Measurements from ENCODE around the gene SLC25A41. TPM values are rescaled to one million over a fixed set of nuclear protein-coding genes. Genes with fewer than 3 reads are reported as not detected.

Gene SLC25A41
- total and polyA plus RNA-seq, 2 experiments from 2014 or later, result not detected

DNA sequence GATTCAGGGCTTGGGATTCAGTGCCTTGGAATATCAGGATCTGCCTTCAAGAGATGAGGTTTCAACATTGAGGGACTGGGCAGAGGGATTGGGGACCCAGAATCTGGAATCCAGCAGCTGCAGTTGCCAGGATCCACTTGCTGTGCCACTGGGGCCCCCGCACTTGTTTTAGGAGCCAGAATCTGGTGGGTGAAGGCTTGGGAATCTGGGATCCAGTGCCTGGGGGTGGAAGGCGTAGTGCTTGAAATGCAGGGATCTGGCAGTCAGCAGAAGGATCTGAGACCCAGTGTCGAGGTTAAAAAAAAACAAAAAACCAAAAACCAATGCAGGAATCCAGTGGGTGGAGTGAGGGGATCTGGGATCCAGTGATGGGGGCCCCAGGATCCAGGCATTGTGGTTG lies 7.3 kb upstream of the SLC25A41 start:
- H3K4me3 ChIP-seq, result no peak overlapping the region
- no peaks in the 10 kb centered on the region for H3K36me3 ChIP-seq (ENCODE audit: low read depth)
- no peak overlapping the region for H3K4me2 ChIP-seq (ENCODE audit: unreplicated experiment)
- no peaks in the 10 kb centered on the region for H3K9me3 ChIP-seq (ENCODE audit: low read depth)
- H3K27ac ChIP-seq, result no peak overlapping the region
- DNase-seq, result no peak
- no peaks in the 10 kb centered on the region for H4K20me1 ChIP-seq (ENCODE audit: insufficient read depth)
- no peaks in the 10 kb centered on the region for H3K79me2 ChIP-seq (ENCODE audit: insufficient read depth)
- H3K4me1 ChIP-seq (ENCODE audit: insufficient read depth), result no peaks in the 10 kb centered on the region
- TF ChIP-seq EZH2phosphoT487 (IDR thresholded peaks at IDR 0.05; ENCODE audit: insufficient read depth, low read depth), result no peak
- no peaks in the 10 kb centered on the region for H3K9me2 ChIP-seq (ENCODE audit: insufficient read depth)
- in situ Hi-C loops (cut with MboI), result no loop called here
- 68 to 77% methylated on average over 3 of the region's 3 CpGs for WGBS, 2 experiments (ENCODE audit: low coverage in 1 of 2, low lambda C conversion rate in 2 of 2, missing lambda C conversion rate in 2 of 2)
- no peaks in the 10 kb centered on the region for H3F3A ChIP-seq (ENCODE audit: insufficient read depth)
- no peaks in the 10 kb centered on the region for H3K27me3 ChIP-seq (replicated peaks; ENCODE audit: insufficient read depth)
- H2AFZ ChIP-seq, result no peak overlapping the region
- H3K9ac ChIP-seq, result no peak overlapping the region

DNA sequence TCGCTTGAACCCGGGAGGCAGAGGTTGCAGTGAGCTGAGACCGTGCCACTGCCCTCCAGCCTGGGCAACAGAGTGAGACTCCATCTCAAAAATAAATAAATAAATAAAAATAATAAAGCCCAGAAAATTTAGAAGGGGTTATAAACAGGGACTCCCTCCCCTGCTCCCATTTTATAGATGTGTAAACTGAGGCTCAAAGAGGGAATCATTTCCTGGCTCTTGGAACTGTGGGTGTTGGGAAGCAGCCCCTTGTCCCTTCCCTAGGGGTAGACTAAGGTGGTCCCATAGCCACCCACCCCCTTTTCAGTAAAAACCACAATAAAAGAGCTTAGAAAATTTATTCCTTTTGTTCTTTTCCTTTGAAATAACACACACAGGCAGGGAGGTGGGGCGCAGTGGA lies 6.2 kb upstream of the SLC25A41 start:
- no peaks in the 10 kb centered on the region for H3K9me2 ChIP-seq (ENCODE audit: insufficient read depth)
- no peak overlapping the region for H3K27ac ChIP-seq
- no peak overlapping the region for H3K4me2 ChIP-seq (ENCODE audit: unreplicated experiment)
- no peaks in the 10 kb centered on the region for H3F3A ChIP-seq (ENCODE audit: insufficient read depth)
- H3K4me3 ChIP-seq, result no peak overlapping the region
- no peaks in the 10 kb centered on the region for H3K27me3 ChIP-seq (replicated peaks; ENCODE audit: insufficient read depth)
- H3K4me1 ChIP-seq (ENCODE audit: insufficient read depth), result no peaks in the 10 kb centered on the region
- no peaks in the 10 kb centered on the region for H4K20me1 ChIP-seq (ENCODE audit: insufficient read depth)
- no peak overlapping the region for H3K9ac ChIP-seq
- in situ Hi-C loops (cut with MboI), result no loop called here
- no peaks in the 10 kb centered on the region for H3K79me2 ChIP-seq (ENCODE audit: insufficient read depth)
- no peak for DNase-seq
- TF ChIP-seq EZH2phosphoT487 (IDR thresholded peaks at IDR 0.05; ENCODE audit: insufficient read depth, low read depth), result no peak
- no peak for TF ChIP-seq EZH2 (IDR thresholded peaks at IDR 0.05; ENCODE audit: insufficient read depth, poor library complexity, severe bottlenecking)
- no peaks in the 10 kb centered on the region for H3K36me3 ChIP-seq (ENCODE audit: low read depth)
- no peak overlapping the region for H2AFZ ChIP-seq
- H3K9me3 ChIP-seq (ENCODE audit: low read depth), result no peaks in the 10 kb centered on the region
- 59 to 71% methylated on average over 4 of the region's 4 CpGs for WGBS, 2 experiments (ENCODE audit: low coverage in 1 of 2, low lambda C conversion rate in 2 of 2, missing lambda C conversion rate in 2 of 2)

DNA sequence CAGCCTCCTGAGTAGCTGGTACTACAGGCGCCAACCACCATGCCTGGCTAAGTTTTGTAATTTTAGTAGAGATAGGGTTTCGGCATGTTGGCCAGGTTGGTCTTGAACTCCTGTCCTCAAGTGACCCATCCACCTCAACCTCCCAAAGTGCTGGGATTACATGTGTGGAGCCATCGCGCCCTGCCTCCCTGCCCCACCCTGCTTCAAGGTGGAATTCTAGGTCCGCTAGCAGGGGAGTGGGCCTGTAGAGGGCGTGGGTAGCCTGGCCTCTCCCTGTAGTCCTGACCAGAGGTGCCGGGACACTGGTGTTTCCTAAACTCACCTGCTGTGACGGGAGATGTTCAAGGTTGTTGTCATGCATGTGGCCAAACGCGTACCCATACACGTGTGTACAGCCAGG lies 398 bp downstream of the SLC25A41 start:
- H3K4me2 ChIP-seq (ENCODE audit: unreplicated experiment), result no peak overlapping the region
- H3K27ac ChIP-seq, result no peak overlapping the region
- H3F3A ChIP-seq (ENCODE audit: insufficient read depth), result no peaks in the 10 kb centered on the region
- no peak for DNase-seq
- WGBS, 2 experiments (ENCODE audit: low coverage in 1 of 2, low lambda C conversion rate in 2 of 2, missing lambda C conversion rate in 2 of 2), result 77 to 84% methylated on average over 7 to 11 of the region's 11 CpGs
- H3K27me3 ChIP-seq (replicated peaks; ENCODE audit: insufficient read depth), result no peaks in the 10 kb centered on the region
- no peaks in the 10 kb centered on the region for H4K20me1 ChIP-seq (ENCODE audit: insufficient read depth)
- H3K4me3 ChIP-seq, result no peak overlapping the region
- no peaks in the 10 kb centered on the region for H3K79me2 ChIP-seq (ENCODE audit: insufficient read depth)
- H3K9me2 ChIP-seq (ENCODE audit: insufficient read depth), result no peaks in the 10 kb centered on the region
- in situ Hi-C loops (cut with MboI), result no loop called here
- H3K9ac ChIP-seq, result no peak overlapping the region
- no peaks in the 10 kb centered on the region for H3K36me3 ChIP-seq (ENCODE audit: low read depth)
- H3K9me3 ChIP-seq (ENCODE audit: low read depth), result no peaks in the 10 kb centered on the region
- TF ChIP-seq EZH2 (IDR thresholded peaks at IDR 0.05; ENCODE audit: insufficient read depth, poor library complexity, severe bottlenecking) (no peak), EZH2phosphoT487 (IDR thresholded peaks at IDR 0.05; ENCODE audit: insufficient read depth, low read depth) (no peak)
- no peaks in the 10 kb centered on the region for H3K4me1 ChIP-seq (ENCODE audit: insufficient read depth)
- no peak overlapping the region for H2AFZ ChIP-seq

DNA sequence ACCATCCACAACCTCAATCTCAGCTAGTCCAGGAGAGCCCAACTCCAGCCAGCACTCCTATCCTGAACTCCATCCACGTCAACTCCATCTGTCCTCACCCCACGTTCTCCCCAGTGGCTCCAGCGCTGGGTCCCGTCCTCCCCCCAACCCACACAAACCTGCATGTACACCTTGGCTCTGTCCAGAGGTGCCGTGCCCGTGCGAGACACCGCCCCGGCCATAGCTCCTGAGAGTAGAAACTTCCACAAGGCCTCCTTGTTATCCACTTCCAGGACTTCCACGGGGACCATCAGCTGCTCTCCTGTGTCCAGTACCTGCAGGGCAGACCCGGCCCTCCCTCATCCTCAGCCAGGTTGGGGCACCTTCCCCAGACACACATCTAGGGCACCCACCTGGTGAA lies 1.7 kb downstream of the SLC25A41 start:
- H3K79me2 ChIP-seq (ENCODE audit: insufficient read depth), result no peaks in the 10 kb centered on the region
- no peaks in the 10 kb centered on the region for H3K4me1 ChIP-seq (ENCODE audit: insufficient read depth)
- H3K4me2 ChIP-seq (ENCODE audit: unreplicated experiment), result no peak overlapping the region
- in situ Hi-C loops (cut with MboI), result no loop called here
- H3K27me3 ChIP-seq (replicated peaks; ENCODE audit: insufficient read depth), result no peaks in the 10 kb centered on the region
- DNase-seq, result no peak
- H4K20me1 ChIP-seq (ENCODE audit: insufficient read depth), result no peaks in the 10 kb centered on the region
- no peak overlapping the region for H3K27ac ChIP-seq
- no peak for TF ChIP-seq EZH2phosphoT487 (IDR thresholded peaks at IDR 0.05; ENCODE audit: insufficient read depth, low read depth)
- no peak for TF ChIP-seq EZH2 (IDR thresholded peaks at IDR 0.05; ENCODE audit: insufficient read depth, poor library complexity, severe bottlenecking)
- no peaks in the 10 kb centered on the region for H3K36me3 ChIP-seq (ENCODE audit: low read depth)
- H3F3A ChIP-seq (ENCODE audit: insufficient read depth), result no peaks in the 10 kb centered on the region
- 72 to 76% methylated on average over 11 of the region's 11 CpGs for WGBS, 2 experiments (ENCODE audit: low coverage in 1 of 2, low lambda C conversion rate in 2 of 2, missing lambda C conversion rate in 2 of 2)
- no peaks in the 10 kb centered on the region for H3K9me3 ChIP-seq (ENCODE audit: low read depth)
- no peaks in the 10 kb centered on the region for H3K9me2 ChIP-seq (ENCODE audit: insufficient read depth)
- no peak overlapping the region for H2AFZ ChIP-seq
- no peak overlapping the region for H3K4me3 ChIP-seq
- no peak overlapping the region for H3K9ac ChIP-seq
